ENCODE data around the gene ZC3H15.

The ZC3H15 gene

GRCh38 chr2:186542002-186542401 is 55.9 kb downstream of the ZC3H15 start:
- DNase-seq (ENCODE audit: low read depth, low spot score): no peak

GRCh38 chr2:186543561-186544131 is 57.6 kb downstream of the ZC3H15 start:
- DNase-seq (ENCODE audit: low read depth, low spot score): no peak

- DNase-seq (ENCODE audit: low read depth, low spot score): no peak
These were observed 58.2 kb downstream of the ZC3H15 start for GRCh38 chr2:186544255-186544675.

GRCh38 chr2:186546846-186547245 is 60.8 kb downstream of the ZC3H15 start:
- DNase-seq (ENCODE audit: low read depth, low spot score): no peak

- DNase-seq (ENCODE audit: low read depth, low spot score): no peak
These were observed 65.4 kb downstream of the ZC3H15 start for GRCh38 chr2:186551323-186552050.

- DNase-seq (ENCODE audit: low read depth, low spot score): no peak
These were observed 68.4 kb downstream of the ZC3H15 start for GRCh38 chr2:186554429-186554828.

GRCh38 chr2:186554850-186555671 is 69.0 kb downstream of the ZC3H15 start:
- DNase-seq (ENCODE audit: low read depth, low spot score): no peak

- no peak for DNase-seq (ENCODE audit: low read depth, low spot score)
These were observed 72.6 kb downstream of the ZC3H15 start for GRCh38 chr2:186558512-186559276.
